Psoas muscle (tissue), 8 donors: ENCODE data around the gene LPCAT1. TPM values are rescaled to one million over a fixed set of nuclear protein-coding genes. Genes with fewer than 3 reads are reported as not detected.
A peak's percentile ranks its signal among the peaks of the same experiment; 100 is the strongest.

Experiments
- ATAC-seq, 4 donors: fragments of 200-7000 bp; cut with Tn5 transposase; one replicate each; pipeline ENCODE4 v1.9.1; 2020; ENCODE audit warnings: moderate library complexity in 3 of 4, mild to moderate bottlenecking in 2 of 4
- DNase-seq, 2 donors: peaks; one replicate each; pipeline ENCODE4 v3.0.0-alpha.2; 2020
- H3K27ac ChIP-seq: fragments of 200-600 bp; one replicate; pipeline ENCODE4 v1.8.0; 2022
- H3K27me3 ChIP-seq, 3 donors: fragments of 200-600 bp in 1 of 3; one replicate each; pipeline versions ENCODE4 v1.6.1 to v1.8.0; 2013 to 2022; ENCODE audit warnings: low read length in 2 of 3, mild to moderate bottlenecking in 2 of 3, moderate library complexity in 1 of 3; ENCODE audit not compliant: insufficient read depth in 3 of 3
- H3K36me3 ChIP-seq, 2 donors: fragments of 200-600 bp in 1 of 2; one replicate each; pipeline versions ENCODE4 v1.6.1 to v1.8.0; 2013 to 2022; ENCODE audit warnings: low read depth in 1 of 2, mild to moderate bottlenecking in 1 of 2, moderate library complexity in 1 of 2; ENCODE audit not compliant: insufficient read depth in 1 of 2
- H3K4me1 ChIP-seq: fragments of 200-600 bp; one replicate; pipeline ENCODE4 v1.8.0; 2022
- H3K4me3 ChIP-seq: fragments of 200-600 bp; one replicate; pipeline ENCODE4 v1.8.0; 2022; ENCODE audit warnings: mild to moderate bottlenecking
- H3K9me3 ChIP-seq: fragments of 200-600 bp; one replicate; pipeline ENCODE4 v1.8.0; 2022
- WGBS, 3 donors: extraction: QIAGEN DNeasy Blood & Tissue Kit; methylation state at CpG; one replicate each; pipeline versions ENCODE4 v1.1.6 to v1.1.7; 2013; 5-methylcytosine and 5-hydroxymethylcytosine counted together
- intact Hi-C, 2 donors: fragments of 100-400 bp; cut with DNase I; formaldehyde crosslinking; loops; one replicate each; pipeline versions ENCODE4 v1.11.0 to v1.14.2; 2022
- polyA plus RNA-seq, 3 donors: library from polyadenylated mRNA; stranded (reverse); fragments of 200-250 nt; gene quantifications; one replicate each; pipeline ENCODE4 v1.2.3, GENCODE V29; 2013
- total RNA-seq, 4 donors: library from RNA; stranded (reverse); fragmentation: NEBNext Ultra II Directional in 2 of 4; extraction: Animal tissue kit (Norgen Biotek cat#: 25700) in 2 of 4; gene quantifications; one replicate each; pipeline versions ENCODE4 v1.2.1 to v1.2.4, GENCODE V29; 2021 to 2023
- TF ChIP-seq, protein P1 (sequence below): fragments of 200-600 bp; IDR thresholded peaks from one replicate; pipeline ENCODE4 v1.8.0; 2022; ENCODE audit warnings: antibody characterized with exemption
- donor health status: healthy with polysubstance abuse.
- donor health status: DM: no; HTN: no; CAD: no; lungs with moderate emphysema.
- donor health status: Bipolar disorder and iron deficiency.
- donor health status: healthy.
- donor health status: DM: yes; HTN: yes; CAD: no.
- donor health status: DM: no; HTN: no; CAD: no.
- donor health status: DM: no; HTN: no; CAD: no.
- donor health status: DM: yes; HTN: yes; CAD: no.

LPCAT1 gene
- total and polyA plus RNA-seq, 7 donors: 2.4 to 6.2 (median 4.7) TPM

DNA sequence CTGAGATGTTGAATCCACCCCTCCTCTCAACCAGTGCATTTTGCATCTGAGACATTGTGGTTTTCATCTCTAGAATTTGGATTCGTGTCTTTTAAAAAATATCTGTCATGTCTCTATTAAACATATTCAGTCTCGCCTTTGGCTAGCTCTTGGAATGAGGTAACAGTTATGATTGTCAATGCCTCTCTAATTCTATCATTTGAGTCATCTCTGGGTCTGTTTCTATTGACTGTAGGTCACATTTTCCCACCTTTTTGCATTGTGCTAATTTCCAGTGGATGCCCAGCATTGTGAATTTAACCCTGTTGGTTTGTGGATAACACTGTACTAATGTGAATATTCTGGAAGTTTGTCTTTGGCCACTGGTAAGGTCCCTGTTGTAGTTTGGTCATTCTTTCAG lies 70.1 kb downstream of the LPCAT1 start:
- ATAC-seq: no peak
- no peaks in the 10 kb centered on the region for H3K36me3 ChIP-seq
- WGBS, 3 donors: 68 to 80% (median 74%) methylated on average over 2 of the region's 2 CpGs
- DNase-seq: no peak
- peaks cover 0 to 5% (median 0%) of the 10 kb centered on the region in 3 donors for H3K27me3 ChIP-seq
- TF ChIP-seq, protein P1, sequence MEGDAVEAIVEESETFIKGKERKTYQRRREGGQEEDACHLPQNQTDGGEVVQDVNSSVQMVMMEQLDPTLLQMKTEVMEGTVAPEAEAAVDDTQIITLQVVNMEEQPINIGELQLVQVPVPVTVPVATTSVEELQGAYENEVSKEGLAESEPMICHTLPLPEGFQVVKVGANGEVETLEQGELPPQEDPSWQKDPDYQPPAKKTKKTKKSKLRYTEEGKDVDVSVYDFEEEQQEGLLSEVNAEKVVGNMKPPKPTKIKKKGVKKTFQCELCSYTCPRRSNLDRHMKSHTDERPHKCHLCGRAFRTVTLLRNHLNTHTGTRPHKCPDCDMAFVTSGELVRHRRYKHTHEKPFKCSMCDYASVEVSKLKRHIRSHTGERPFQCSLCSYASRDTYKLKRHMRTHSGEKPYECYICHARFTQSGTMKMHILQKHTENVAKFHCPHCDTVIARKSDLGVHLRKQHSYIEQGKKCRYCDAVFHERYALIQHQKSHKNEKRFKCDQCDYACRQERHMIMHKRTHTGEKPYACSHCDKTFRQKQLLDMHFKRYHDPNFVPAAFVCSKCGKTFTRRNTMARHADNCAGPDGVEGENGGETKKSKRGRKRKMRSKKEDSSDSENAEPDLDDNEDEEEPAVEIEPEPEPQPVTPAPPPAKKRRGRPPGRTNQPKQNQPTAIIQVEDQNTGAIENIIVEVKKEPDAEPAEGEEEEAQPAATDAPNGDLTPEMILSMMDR: no peak
- no peak overlapping the region for H3K4me3 ChIP-seq
- H3K9me3 ChIP-seq: peaks cover 8% of the 10 kb centered on the region
- no peaks in the 10 kb centered on the region for H3K4me1 ChIP-seq
- no peak overlapping the region for H3K27ac ChIP-seq
- intact Hi-C loops: no loop called here

DNA sequence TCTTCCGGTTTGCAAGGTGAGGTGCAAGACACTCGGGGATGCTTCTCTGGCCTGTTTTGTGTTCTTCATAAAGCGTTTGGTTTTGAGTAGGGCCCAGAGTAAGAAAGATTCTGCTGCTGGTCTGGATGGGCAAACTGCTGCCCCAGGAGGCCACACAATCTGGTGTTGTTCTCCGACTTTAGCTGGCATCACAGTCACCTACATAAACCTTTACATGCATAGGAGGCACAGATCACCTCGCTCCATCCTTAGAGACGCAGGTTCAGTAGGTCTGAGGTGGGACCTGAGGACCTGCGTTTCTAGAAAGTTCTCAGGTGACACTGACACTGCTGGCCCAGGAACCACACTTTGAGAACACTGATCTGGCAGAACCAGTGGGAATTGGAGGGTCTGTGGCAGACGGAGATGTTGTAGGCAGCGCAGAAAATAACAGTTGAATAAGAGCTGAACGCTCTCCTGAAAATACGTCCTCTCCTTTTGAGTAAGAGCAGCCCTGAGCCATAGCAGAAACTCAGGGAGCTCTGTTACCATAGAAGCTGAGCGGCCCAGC lies 74.6 kb downstream of the LPCAT1 start:
- no peaks in the 10 kb centered on the region for H3K36me3 ChIP-seq
- TF ChIP-seq, protein P1: no peak
- DNase-seq (no peak), ATAC-seq (no peak)
- 86 to 90% (median 86%) methylated on average over 12 of the region's 12 CpGs for WGBS, 3 donors
- no peak overlapping the region for H3K27ac ChIP-seq
- H3K9me3 ChIP-seq: peaks cover 5% of the 10 kb centered on the region
- H3K4me1 ChIP-seq: no peaks in the 10 kb centered on the region
- H3K27me3 ChIP-seq: peaks cover 0 to 42% (median 3%) of the 10 kb centered on the region in 3 donors
- no peak overlapping the region for H3K4me3 ChIP-seq
- intact Hi-C loops: no loop called here

DNA sequence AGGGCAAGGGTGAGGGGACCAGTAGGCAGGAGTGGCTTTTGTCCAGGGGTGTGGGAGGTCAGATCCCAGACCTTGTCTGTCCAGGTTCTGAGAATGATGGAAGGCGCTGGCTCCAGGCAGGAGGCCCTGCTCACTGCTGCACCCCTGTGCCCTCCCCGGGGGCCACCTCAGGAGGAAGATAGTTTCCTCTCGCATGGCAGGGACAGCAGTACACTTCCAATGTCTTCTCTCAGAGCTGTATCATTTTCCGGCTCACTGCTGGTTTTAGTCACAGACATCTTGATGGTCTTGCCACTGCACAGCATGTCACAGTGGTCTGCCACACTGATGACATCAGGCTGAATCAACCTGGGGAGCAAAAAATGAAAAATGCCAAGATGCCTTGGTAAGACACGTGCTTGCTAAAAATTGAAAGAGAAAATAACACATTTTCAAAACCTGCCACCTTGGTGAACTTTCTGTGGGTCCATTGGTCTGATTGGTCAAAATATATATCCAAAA lies 75.2 kb downstream of the LPCAT1 start:
- no peaks in the 10 kb centered on the region for H3K4me1 ChIP-seq
- no peak overlapping the region for H3K4me3 ChIP-seq
- H3K9me3 ChIP-seq: peaks cover 4% of the 10 kb centered on the region
- H3K27ac ChIP-seq: no peak overlapping the region
- H3K27me3 ChIP-seq: peaks cover 0 to 47% (median 6%) of the 10 kb centered on the region in 3 donors
- intact Hi-C loops: no loop called here
- ATAC-seq: no peak
- no peaks in the 10 kb centered on the region for H3K36me3 ChIP-seq
- TF ChIP-seq, protein P1: no peak
- peak in 1 of 2 donors; percentile 25 for DNase-seq
- WGBS, 3 donors: 70 to 75% (median 71%) methylated on average over 5 of the region's 5 CpGs

DNA sequence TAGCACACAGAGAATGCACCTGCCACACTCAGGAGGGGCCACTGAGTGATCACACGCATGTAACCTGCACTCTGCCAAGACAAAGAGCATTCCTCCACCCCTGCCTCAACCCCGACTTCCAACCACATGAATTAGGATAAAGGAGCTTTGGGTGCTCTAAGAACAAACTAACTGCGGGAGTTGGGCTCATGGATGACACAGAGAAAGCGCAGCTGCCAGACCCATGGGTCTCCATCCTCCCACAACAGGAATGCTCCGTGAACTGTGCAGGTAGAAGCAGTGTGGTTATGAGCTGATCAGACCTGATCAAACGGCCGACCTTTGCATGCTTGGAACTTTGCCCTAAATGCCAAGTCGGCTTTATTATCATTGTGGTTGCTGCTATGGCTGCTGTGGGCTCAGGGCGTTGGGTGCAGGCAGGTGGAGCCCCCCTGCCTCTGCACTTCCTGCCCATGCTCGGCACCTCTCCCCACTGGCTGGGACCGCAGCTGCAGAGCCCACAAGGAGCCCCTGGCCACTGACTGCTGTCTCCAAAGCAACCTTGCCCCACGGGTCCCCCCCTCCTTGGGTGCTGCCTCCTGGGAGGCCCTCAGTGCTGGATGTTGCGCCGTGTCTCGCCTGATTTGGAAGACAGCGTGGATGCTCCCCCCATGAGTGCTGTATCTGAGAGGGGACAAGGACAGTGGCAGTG lies 75.9 kb downstream of the LPCAT1 start:
- intact Hi-C loops: no loop called here
- Histone ChIP-seq H3K27ac (no peak overlapping the region), H3K36me3 (no peaks in the 10 kb centered on the region), H3K4me1 (no peaks in the 10 kb centered on the region), H3K27me3 (peaks cover 0 to 54% (median 8%) of the 10 kb centered on the region in 3 donors), H3K4me3 (no peak overlapping the region), H3K9me3 (no peaks in the 10 kb centered on the region)
- ATAC-seq (no peak), DNase-seq (peak; percentile 2 to 31)
- WGBS, 3 donors: 60 to 63% (median 62%) methylated on average over 16 of the region's 16 CpGs
- TF ChIP-seq, protein P1: no peak
